ENCODE data around the gene FBXO5.

Gene FBXO5

GRCh38 chr6:152981989-152982903 is 595 bp downstream of the FBXO5 start:
- TF ChIP-seq CTCF (IDR thresholded peaks at IDR 0.05; ENCODE audit: low read depth, low read length, missing control alignments): no peak
- DNase-seq (ENCODE audit: low read depth): no peak
- peak overlapping the region; percentile 79 for H3K4me3 ChIP-seq (ENCODE audit: low read depth, low read length)
- in situ Hi-C loops (cut with HindIII; ENCODE audit: low sequenced_read_pairs): no loop called here

- in situ Hi-C loops (cut with HindIII; ENCODE audit: low sequenced_read_pairs): no loop called here
- TF ChIP-seq CTCF (IDR thresholded peaks at IDR 0.05; ENCODE audit: low read depth, low read length, missing control alignments): no peak
- no peak for DNase-seq (ENCODE audit: low read depth)
- H3K4me3 ChIP-seq (ENCODE audit: low read depth, low read length): peak overlapping the region; percentile 79
Observed at GRCh38 chr6:152981219-152981618, 1.6 kb downstream of the FBXO5 start.

GRCh38 chr6:152980656-152981055 is 2.2 kb downstream of the FBXO5 start:
- peak overlapping the region; percentile 79 for H3K4me3 ChIP-seq (ENCODE audit: low read depth, low read length)
- in situ Hi-C loops (cut with HindIII; ENCODE audit: low sequenced_read_pairs): no loop called here
- no peak for DNase-seq (ENCODE audit: low read depth)
- TF ChIP-seq CTCF (IDR thresholded peaks at IDR 0.05; ENCODE audit: low read depth, low read length, missing control alignments): no peak

GRCh38 chr6:152979116-152979515 is 3.7 kb downstream of the FBXO5 start:
- in situ Hi-C loops (cut with HindIII; ENCODE audit: low sequenced_read_pairs): no loop called here
- no peak overlapping the region for H3K4me3 ChIP-seq (ENCODE audit: low read depth, low read length)
- TF ChIP-seq CTCF (IDR thresholded peaks at IDR 0.05; ENCODE audit: low read depth, low read length, missing control alignments): no peak
- DNase-seq (ENCODE audit: low read depth): no peak

- no peak for TF ChIP-seq CTCF (IDR thresholded peaks at IDR 0.05; ENCODE audit: low read depth, low read length, missing control alignments)
- H3K4me3 ChIP-seq (ENCODE audit: low read depth, low read length): no peak overlapping the region
Observed at GRCh38 chr6:152978058-152978457, 4.8 kb downstream of the FBXO5 start.

GRCh38 chr6:152977556-152977955 is 5.3 kb downstream of the FBXO5 start:
- in situ Hi-C loops (cut with HindIII; ENCODE audit: low sequenced_read_pairs): no loop called here
- no peak overlapping the region for H3K4me3 ChIP-seq (ENCODE audit: low read depth, low read length)
- TF ChIP-seq CTCF (IDR thresholded peaks at IDR 0.05; ENCODE audit: low read depth, low read length, missing control alignments): no peak
- DNase-seq (ENCODE audit: low read depth): no peak

More at GRCh38 chr6:152978058-152978457, 4.8 kb downstream of the FBXO5 start:
- DNase-seq (ENCODE audit: low read depth): no peak
- in situ Hi-C loops (cut with HindIII; ENCODE audit: low sequenced_read_pairs): no loop called here
